OCI-LY7 (cell line): ENCODE data around the gene LAPTM5.

Experiments used
- CTCF ChIP-seq: fragments of 200-600 bp; sonication (generic); conservative IDR thresholded peaks from 2 replicates; pipeline ENCODE4 v1.5.1; 2014; ENCODE audit warnings: mild to moderate bottlenecking, antibody characterized with exemption, low read length, moderate library complexity, mixed read lengths
- EZH2phosphoT487 ChIP-seq: fragments of 200-600 bp; sonication (generic); IDR thresholded peaks from 2 replicates; pipeline ENCODE4 v1.6.1; 2018; ENCODE audit warnings: low read depth, borderline replicate concordance, mild to moderate bottlenecking, mixed run types, antibody characterized with exemption, low read length, moderate library complexity, mixed read lengths

GRCh38 chr1:30735668-30736498 is 21.7 kb downstream of the LAPTM5 start:
- TF ChIP-seq CTCF (no peak), EZH2phosphoT487 (no peak)
